GM12878 (cell line): ENCODE results near the gene GJC1. TPM values are rescaled to one million over a fixed set of nuclear protein-coding genes. Genes with fewer than 3 reads are reported as not detected.

Source experiments
- ATAC-seq: fragments of 200-7000 bp; cut with Tn5 transposase; 3 replicates; pipeline ENCODE4 v1.9.1; 2020; ENCODE audit warnings: mild to moderate bottlenecking, moderate library complexity
- BruUV-seq: library from RNA; stranded (reverse); fragments of 400-500 nt; replicated peaks from 2 replicates; lab custom pipeline; 2021; lab: Mats Ljungman, UMichigan
- CTCF ChIA-PET: fragments of 300-600 bp; sonication (Branson Sonifier 250); formaldehyde crosslinking; extraction: SDS; loops from one replicate; lab custom pipeline; 2021; ENCODE audit warnings: inconsistent platforms; lab: Yijun Ruan, JAX
- POLR2A ChIA-PET: fragments of 350-600 bp; formaldehyde crosslinking; extraction: SDS; loops from one replicate; lab custom pipeline; 2021; ENCODE audit warnings: inconsistent platforms; lab: Charles Lee
- RAD21 ChIA-PET: fragments of 300-600 bp; sonication (Branson Sonifier 250); formaldehyde crosslinking; loops from one replicate; lab custom pipeline; 2023; ENCODE audit warnings: antibody characterized with exemption; ENCODE audit not compliant: unreplicated experiment; lab: Charles Lee
- SMC1A ChIA-PET: fragments of 300-600 bp; sonication (Branson Sonifier 250); formaldehyde crosslinking; loops from one replicate; lab custom pipeline; 2023; ENCODE audit not compliant: unreplicated experiment, uncharacterized antibody; lab: Charles Lee
- DNase-seq: peaks from one replicate; pipeline ENCODE4 v3.0.0-alpha.2; 2011; ENCODE audit warnings: low read depth, low spot score
- FAIRE-seq: peaks from 3 replicates; lab custom pipeline; 2011; peaks lifted over from hg19 to GRCh38; lab: Jason Lieb, UNC
- H2AFZ ChIP-seq: 2 replicates; pipeline ENCODE4 v1.6.0; 2011; ENCODE audit warnings: low read depth, low read length, control low read depth; ENCODE audit not compliant: control insufficient read depth
- H3K27ac ChIP-seq: 2 replicates; pipeline ENCODE4 v1.5.1; 2011; ENCODE audit warnings: control low read depth; ENCODE audit not compliant: control insufficient read depth, insufficient read depth
- H3K27me3 ChIP-seq, 2 experiments: replicated peaks in 1 of 2; 2 replicates each; pipeline versions ENCODE4 v1.6.0 to v1.6.1; 2011; ENCODE audit warnings: low read length in 1 of 2; ENCODE audit not compliant: control insufficient read depth in 2 of 2, insufficient read depth in 2 of 2
- H3K36me3 ChIP-seq, 2 experiments: 2 replicates each; pipeline ENCODE4 v1.5.1; 2011; ENCODE audit warnings: low read length in 1 of 2; ENCODE audit not compliant: control insufficient read depth in 2 of 2, insufficient read depth in 2 of 2
- H3K4me1 ChIP-seq: 2 replicates; pipeline ENCODE4 v1.6.1; 2011; ENCODE audit warnings: mild to moderate bottlenecking, low read length, moderate library complexity, mixed read lengths; ENCODE audit not compliant: control insufficient read depth, insufficient read depth
- H3K4me2 ChIP-seq: 2 replicates; pipeline ENCODE4 v1.6.0; 2011; ENCODE audit warnings: control low read depth; ENCODE audit not compliant: control insufficient read depth, insufficient read depth
- H3K4me3 ChIP-seq: fragments of 200-600 bp; sonication (generic); 2 replicates; pipeline ENCODE4 v1.5.1; 2016
- H3K79me2 ChIP-seq: 2 replicates; pipeline ENCODE4 v1.6.0; 2011; ENCODE audit warnings: low read length; ENCODE audit not compliant: control insufficient read depth, insufficient read depth
- H3K9ac ChIP-seq: 2 replicates; pipeline ENCODE4 v1.8.0; 2011; ENCODE audit warnings: low read length, control low read depth, mixed read lengths; ENCODE audit not compliant: control insufficient read depth, insufficient read depth
- H3K9me3 ChIP-seq: replicated peaks from 3 replicates; pipeline ENCODE4 v1.5.1; 2011; ENCODE audit warnings: mild to moderate bottlenecking, low read length; ENCODE audit not compliant: control insufficient read depth, insufficient read depth
- H4K20me1 ChIP-seq: 2 replicates; pipeline ENCODE4 v1.6.0; 2011; ENCODE audit not compliant: control insufficient read depth, insufficient read depth
- DPF2 ChIP-seq: fragments of 450-650 bp; IDR thresholded peaks from 2 replicates; pipeline ENCODE4 v1.6.1; 2017; ENCODE audit warnings: mild to moderate bottlenecking
- IRF4 ChIP-seq: IDR thresholded peaks from 2 replicates; pipeline ENCODE4 v1.6.1; 2011; ENCODE audit warnings: low read depth, low read length
- RAD51 ChIP-seq: fragments of 450-650 bp; IDR thresholded peaks from 2 replicates; pipeline ENCODE4 v1.6.1; 2016; ENCODE audit warnings: moderate library complexity, mild to moderate bottlenecking, inconsistent platforms
- RELA ChIP-seq: fragments of 450-650 bp; IDR thresholded peaks from 2 replicates; pipeline ENCODE4 v1.8.0; 2014; ENCODE audit warnings: borderline replicate concordance; ENCODE audit not compliant: partially characterized antibody
- SMAD1 ChIP-seq: fragments of 450-650 bp; IDR thresholded peaks from 2 replicates; pipeline ENCODE4 v1.6.1; 2018; ENCODE audit warnings: mild to moderate bottlenecking, low read depth; ENCODE audit not compliant: partially characterized antibody
- YBX1 ChIP-seq: fragments of 450-650 bp; IDR thresholded peaks from 2 replicates; pipeline ENCODE4 v1.6.1; 2016; ENCODE audit warnings: antibody characterized with exemption
- WGBS: methylation state at CpG from one replicate; pipeline ENCODE4 v1.1.6; 2016; ENCODE audit warnings: low lambda C conversion rate; ENCODE audit not compliant: insufficient replicate concordance, insufficient coverage; ENCODE audit errors: missing lambda C conversion rate; 5-methylcytosine and 5-hydroxymethylcytosine counted together
- in situ Hi-C: fragments of 300-500 bp; cut with MboI; formaldehyde crosslinking; loops from 9 replicates; pipeline ENCODE4 v1.14.3; 2018; ENCODE audit warnings: mixed read lengths
- intact Hi-C: fragments of 100-400 bp; cut with micrococcal nuclease; formaldehyde crosslinking; loops from one replicate; pipeline ENCODE4 v1.14.2; 2022; ENCODE audit not compliant: unreplicated experiment
- polyA plus RNA-seq, 11 experiments: library from polyadenylated mRNA; depleted of rRNA in 4 of 11; unstranded in 6 of 11; stranded (reverse) in 5 of 11; fragments of >200 nt; fragmentation: Nextera tagmentation in 4 of 11; fragmentation: Illumina TruSeq in 1 of 11; extraction: Ambion mirVana in 4 of 11; extraction: Trizol in 1 of 11; gene quantifications; 1 replicate in 1 of 11; 2 replicates in 10 of 11; pipeline versions ENCODE4 v1.2.1 to v1.2.3, GENCODE V29; 2011 to 2016; ENCODE audit warnings: inconsistent platforms in 2 of 11, missing spikeins in 2 of 11, low read depth in 1 of 11
- total RNA-seq, 4 experiments: library from RNA; depleted of rRNA in 3 of 4; stranded (reverse); fragments of >200 nt in 3 of 4; fragmentation: Illumina TruSeq in 1 of 4; extraction: Trizol in 1 of 4; gene quantifications; 2 replicates each; pipeline versions ENCODE4 v1.2.1 to v1.2.3, GENCODE V29; 2013 to 2021
- TF ChIP-seq, protein P1 (sequence below): fragments of 450-650 bp; IDR thresholded peaks from 2 replicates; pipeline ENCODE4 v1.6.1; 2017; ENCODE audit warnings: low read depth, mild to moderate bottlenecking, moderate library complexity

Gene GJC1
- total and polyA plus RNA-seq, 10 of the 15 experiments (the other 5 are each of a cell fraction or from before 2014, with no cell fraction given) = 0.37 to 3.4 (median 0.90) TPM

DNA sequence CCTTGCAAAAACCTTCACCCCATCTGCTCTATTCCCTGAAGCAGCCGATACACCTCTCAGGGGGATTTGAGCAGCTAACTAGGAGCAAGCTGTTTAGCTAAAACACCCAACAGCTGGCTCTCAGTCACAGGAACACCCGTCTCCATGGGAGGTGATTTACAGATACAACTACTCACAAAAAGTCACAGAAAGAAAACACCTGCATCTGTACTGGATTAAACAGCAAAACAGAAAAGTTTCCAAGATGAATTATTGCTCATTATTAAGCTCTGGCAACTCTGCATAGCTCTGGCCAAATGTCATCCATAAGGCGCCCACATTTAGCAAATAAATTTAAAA is 22.3 kb downstream of the GJC1 start:
- ChIA-PET CTCF (interaction anchor here (1.2 to 2.7 kb wide), 2 partner anchors 28 to 57 kb away, joined by 3 to 5 read pairs; no protein-coding TSS in a partner anchor), RAD21 (no interaction called here)
- ATAC-seq = peak; percentile 37

DNA sequence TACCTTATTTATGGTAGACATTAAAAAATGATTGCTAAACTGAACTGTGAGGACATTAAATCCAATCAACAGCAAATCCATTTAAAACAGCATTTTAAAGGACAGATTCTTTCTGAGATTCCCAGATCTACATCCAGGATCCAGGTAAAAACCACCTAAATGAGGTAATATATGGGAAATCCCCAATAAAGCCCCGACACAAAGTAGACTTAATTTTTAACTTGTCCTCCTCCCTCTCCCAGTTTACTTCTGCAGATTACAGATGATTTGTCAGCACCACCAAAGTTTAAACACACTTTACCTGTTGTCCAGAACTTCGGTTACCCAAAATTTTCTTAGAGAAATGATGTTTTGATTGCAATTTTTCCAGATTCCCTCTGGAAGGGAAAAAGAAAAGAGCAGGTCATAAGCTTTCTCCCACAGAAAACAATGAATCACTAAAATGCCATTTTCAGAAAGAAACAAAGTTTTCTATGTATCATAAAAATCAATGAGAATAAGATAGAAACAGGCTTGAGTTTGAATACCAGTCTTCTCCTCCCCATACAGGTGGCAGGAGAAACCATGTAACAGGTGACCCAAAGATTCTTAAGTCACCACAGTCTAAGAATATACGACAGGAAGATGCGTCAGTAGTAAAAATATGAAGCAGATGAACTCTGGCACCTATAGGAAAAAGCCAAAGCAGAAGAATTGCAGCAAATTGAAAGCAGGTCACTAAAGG is 22.8 kb downstream of the GJC1 start:
- Histone ChIP-seq H2AFZ (no peak overlapping the region), H3K36me3 (no peaks in the 10 kb centered on the region), H3K9ac (no peak overlapping the region), H3K9me3 (no peaks in the 10 kb centered on the region), H3K4me1 (no peaks in the 10 kb centered on the region), H3K79me2 (no peaks in the 10 kb centered on the region), H3K4me3 (no peak overlapping the region), H3K27me3 (no peaks in the 10 kb centered on the region), H3K4me2 (no peak overlapping the region), H4K20me1 (no peaks in the 10 kb centered on the region), H3K27ac (no peak overlapping the region)
- in situ Hi-C loops = no loop called here
- CTCF ChIA-PET = interaction anchor here (1.2 to 2.7 kb wide), 2 partner anchors 28 to 57 kb away, joined by 3 to 5 read pairs; no protein-coding TSS in a partner anchor
- intact Hi-C loops = no loop called here
- DNase-seq (no peak), ATAC-seq (peak; percentile 20; the same call in 2 of the 3 replicates), FAIRE-seq (no peak)
- RAD21 ChIA-PET = no interaction called here
- POLR2A ChIA-PET = interaction anchor here (1.0 kb wide), 1 partner anchor 23 kb away, joined by 3 read pairs; no protein-coding TSS in a partner anchor
- no TSS peak for BruUV-seq
- WGBS = 69% methylated on average over 4 of the region's 4 CpGs
- TF ChIP-seq RELA (no peak), SMAD1 (no peak), IRF4 (no peak)
- TF ChIP-seq, protein P1, sequence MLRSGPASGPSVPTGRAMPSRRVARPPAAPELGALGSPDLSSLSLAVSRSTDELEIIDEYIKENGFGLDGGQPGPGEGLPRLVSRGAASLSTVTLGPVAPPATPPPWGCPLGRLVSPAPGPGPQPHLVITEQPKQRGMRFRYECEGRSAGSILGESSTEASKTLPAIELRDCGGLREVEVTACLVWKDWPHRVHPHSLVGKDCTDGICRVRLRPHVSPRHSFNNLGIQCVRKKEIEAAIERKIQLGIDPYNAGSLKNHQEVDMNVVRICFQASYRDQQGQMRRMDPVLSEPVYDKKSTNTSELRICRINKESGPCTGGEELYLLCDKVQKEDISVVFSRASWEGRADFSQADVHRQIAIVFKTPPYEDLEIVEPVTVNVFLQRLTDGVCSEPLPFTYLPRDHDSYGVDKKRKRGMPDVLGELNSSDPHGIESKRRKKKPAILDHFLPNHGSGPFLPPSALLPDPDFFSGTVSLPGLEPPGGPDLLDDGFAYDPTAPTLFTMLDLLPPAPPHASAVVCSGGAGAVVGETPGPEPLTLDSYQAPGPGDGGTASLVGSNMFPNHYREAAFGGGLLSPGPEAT = 0 out of 2 replicates have a peak, but pooled peaks have one; percentile 23
- SMC1A ChIA-PET = interaction anchor here (0.8 kb wide), 1 partner anchor 92 kb away, joined by 3 read pairs; no protein-coding TSS in a partner anchor

More for the DNA sequence above, 22.3 kb downstream of the GJC1 start:
- intact Hi-C loops = no loop called here
- in situ Hi-C loops = no loop called here
- Histone ChIP-seq H3K4me2 (no peak overlapping the region), H3K4me1 (no peaks in the 10 kb centered on the region), H3K27ac (no peak overlapping the region), H3K4me3 (no peak overlapping the region), H3K9ac (no peak overlapping the region), H2AFZ (no peak overlapping the region), H3K79me2 (no peaks in the 10 kb centered on the region), H3K27me3 (no peaks in the 10 kb centered on the region), H4K20me1 (no peaks in the 10 kb centered on the region), H3K9me3 (no peaks in the 10 kb centered on the region), H3K36me3 (no peaks in the 10 kb centered on the region)
- SMC1A ChIA-PET = interaction anchor here (0.8 kb wide), 1 partner anchor 91 kb away, joined by 3 read pairs; no protein-coding TSS in a partner anchor
- FAIRE-seq (no peak), DNase-seq (no peak)
- no TSS peak for BruUV-seq
- TF ChIP-seq DPF2 (no peak), RAD51 (no peak), YBX1 (no peak)
- POLR2A ChIA-PET = interaction anchor here (1.0 kb wide), 1 partner anchor 24 kb away, joined by 3 read pairs; no protein-coding TSS in a partner anchor
- WGBS = 54% methylated on average over 3 of the region's 3 CpGs
